DND-41 (cell line): Measurements from ENCODE around the gene DCAF8.

Experiments used
- ATAC-seq: fragments of 200-7000 bp; cut with Tn5 transposase; 3 replicates; pipeline ENCODE4 v1.9.1; 2021; ENCODE audit warnings: low read depth; ENCODE audit not compliant: insufficient read depth
- DNase-seq: peaks from one replicate; pipeline ENCODE4 v3.0.0-alpha.2; 2020
- H2AFZ ChIP-seq: 2 replicates; pipeline ENCODE4 v1.6.0; 2012; ENCODE audit warnings: low read depth, low read length
- H3K27ac ChIP-seq: 2 replicates; pipeline ENCODE4 v1.5.1; 2012; ENCODE audit warnings: low read length, inconsistent platforms
- H3K27me3 ChIP-seq: fragments of 200-600 bp; sonication (generic); 2 replicates; pipeline ENCODE4 v1.6.0; 2012; ENCODE audit warnings: low read length, mild to moderate bottlenecking, inconsistent platforms; ENCODE audit not compliant: insufficient read depth, poor library complexity
- H3K36me3 ChIP-seq: 2 replicates; pipeline ENCODE4 v1.5.1; 2012; ENCODE audit warnings: low read length, inconsistent platforms; ENCODE audit not compliant: insufficient read depth
- H3K4me1 ChIP-seq: 2 replicates; pipeline ENCODE4 v1.5.1; 2012; ENCODE audit warnings: mild to moderate bottlenecking, low read length; ENCODE audit not compliant: insufficient read depth
- H3K4me2 ChIP-seq: 2 replicates; pipeline ENCODE4 v1.6.0; 2012; ENCODE audit warnings: mild to moderate bottlenecking, moderate library complexity, low read length, inconsistent platforms; ENCODE audit not compliant: insufficient read depth
- H3K4me3 ChIP-seq, 2 experiments: fragments of 200-600 bp in 1 of 2; shearing (Covaris generic) in 1 of 2; 2 replicates each; pipeline ENCODE4 v1.5.1; 2012 to 2016; ENCODE audit warnings: inconsistent platforms in 2 of 2, low read length in 2 of 2, mild to moderate bottlenecking in 2 of 2, low read depth in 1 of 2, moderate library complexity in 1 of 2
- H3K79me2 ChIP-seq: 2 replicates; pipeline ENCODE4 v1.6.0; 2012; ENCODE audit warnings: low read length, inconsistent platforms; ENCODE audit not compliant: insufficient read depth
- H3K9ac ChIP-seq: 2 replicates; pipeline ENCODE4 v1.6.0; 2012; ENCODE audit warnings: low read depth, mild to moderate bottlenecking, inconsistent platforms, low read length, moderate library complexity
- H3K9me3 ChIP-seq: 2 replicates; pipeline ENCODE4 v1.5.1; 2012; ENCODE audit warnings: low read length, moderate library complexity, mild to moderate bottlenecking, inconsistent platforms; ENCODE audit not compliant: insufficient read depth, severe bottlenecking
- H4K20me1 ChIP-seq: 2 replicates; pipeline ENCODE4 v1.6.0; 2012; ENCODE audit warnings: low read length; ENCODE audit not compliant: insufficient read depth
- CTCF ChIP-seq: IDR thresholded peaks from 2 replicates; pipeline ENCODE4 v1.5.1; 2012; ENCODE audit warnings: borderline replicate concordance, low read length, moderate library complexity, mild to moderate bottlenecking; ENCODE audit not compliant: poor library complexity, severe bottlenecking; ENCODE audit errors: extremely low read depth
- EZH2 ChIP-seq: IDR thresholded peaks from 3 replicates; pipeline ENCODE4 v1.6.1; 2012; ENCODE audit warnings: borderline replicate concordance, low read depth, mild to moderate bottlenecking, moderate library complexity, low read length, inconsistent platforms; ENCODE audit not compliant: severe bottlenecking

Gene DCAF8

GRCh38 chr1:160188341-160188740 is 74.0 kb downstream of the DCAF8 start:
- no peak overlapping the region for H3K4me2 ChIP-seq
- no peaks in the 10 kb centered on the region for H3K4me1 ChIP-seq
- no peaks in the 10 kb centered on the region for H3K36me3 ChIP-seq
- DNase-seq (no peak), ATAC-seq (no peak)
- no peak for TF ChIP-seq CTCF
- TF ChIP-seq EZH2: no peak
- H3K27me3 ChIP-seq: peaks cover 5% of the 10 kb centered on the region
- H3K27ac ChIP-seq: no peak overlapping the region
- H3K9me3 ChIP-seq: no peaks in the 10 kb centered on the region
- no peak overlapping the region for H3K4me3 ChIP-seq
- H3K79me2 ChIP-seq: no peaks in the 10 kb centered on the region
- H2AFZ ChIP-seq: 0 out of 2 replicates have a peak overlapping the region, but pooled peaks have one; percentile 5
- no peak overlapping the region for H3K9ac ChIP-seq
- no peaks in the 10 kb centered on the region for H4K20me1 ChIP-seq

- H3K79me2 ChIP-seq: no peaks in the 10 kb centered on the region
- no peak overlapping the region for H3K27ac ChIP-seq
- ATAC-seq: no peak
- no peak overlapping the region for H3K4me3 ChIP-seq
- H3K9me3 ChIP-seq: no peaks in the 10 kb centered on the region
- no peaks in the 10 kb centered on the region for H3K36me3 ChIP-seq
- H4K20me1 ChIP-seq: no peaks in the 10 kb centered on the region
- no peak for TF ChIP-seq CTCF
- TF ChIP-seq EZH2: no peak
- peaks cover 8% of the 10 kb centered on the region for H3K27me3 ChIP-seq
- no peak for DNase-seq
- H2AFZ ChIP-seq: no peak overlapping the region
- H3K4me2 ChIP-seq: no peak overlapping the region
- no peaks in the 10 kb centered on the region for H3K4me1 ChIP-seq
- H3K9ac ChIP-seq: no peak overlapping the region
Measured at GRCh38 chr1:160187407-160187806, 74.9 kb downstream of the DCAF8 start.

GRCh38 chr1:160186729-160187128 is 75.6 kb downstream of the DCAF8 start:
- Histone ChIP-seq H3K4me1 (no peaks in the 10 kb centered on the region), H3K36me3 (no peaks in the 10 kb centered on the region), H3K27ac (no peak overlapping the region), H2AFZ (no peak overlapping the region), H3K9me3 (no peaks in the 10 kb centered on the region), H4K20me1 (no peaks in the 10 kb centered on the region), H3K79me2 (no peaks in the 10 kb centered on the region), H3K4me2 (no peak overlapping the region), H3K9ac (no peak overlapping the region), H3K27me3 (peaks cover 8% of the 10 kb centered on the region), H3K4me3 (no peak overlapping the region)
- DNase-seq (no peak), ATAC-seq (no peak)
- no peak for TF ChIP-seq CTCF
- TF ChIP-seq EZH2: no peak

GRCh38 chr1:160186246-160186645 is 76.1 kb downstream of the DCAF8 start:
- Histone ChIP-seq H4K20me1 (no peaks in the 10 kb centered on the region), H3K27me3 (peaks cover 8% of the 10 kb centered on the region), H3K36me3 (no peaks in the 10 kb centered on the region), H3K79me2 (no peaks in the 10 kb centered on the region), H2AFZ (no peak overlapping the region), H3K4me3 (no peak overlapping the region), H3K9ac (no peak overlapping the region), H3K4me1 (no peaks in the 10 kb centered on the region), H3K27ac (no peak overlapping the region), H3K4me2 (no peak overlapping the region), H3K9me3 (no peaks in the 10 kb centered on the region)
- no peak for TF ChIP-seq CTCF
- no peak for TF ChIP-seq EZH2
- no peak for ATAC-seq
- DNase-seq: no peak
